Glutamatergic neuron (in vitro differentiated cells): ENCODE data around the gene HOMER3. TPM values are rescaled to one million over a fixed set of nuclear protein-coding genes. Genes with fewer than 3 reads are reported as not detected.

ENCODE experiments used
- DNase-seq: peaks from one replicate; pipeline ENCODE4 v3.0.0; 2022
- H3K27ac Mint-ChIP-seq: one replicate; pipeline ENCODE4 v1.8.0; 2020; ENCODE audit warnings: mild to moderate bottlenecking, mixed read lengths, inconsistent platforms; ENCODE audit not compliant: unreplicated experiment
- H3K27me3 Mint-ChIP-seq: one replicate; pipeline ENCODE4 v1.8.0; 2020; ENCODE audit warnings: mild to moderate bottlenecking, moderate library complexity, mixed read lengths, inconsistent platforms; ENCODE audit not compliant: unreplicated experiment
- H3K36me3 Mint-ChIP-seq: one replicate; pipeline ENCODE4 v1.8.0; 2020; ENCODE audit warnings: mild to moderate bottlenecking, mixed read lengths, inconsistent platforms; ENCODE audit not compliant: unreplicated experiment
- H3K4me1 Mint-ChIP-seq: one replicate; pipeline ENCODE4 v1.8.0; 2020; ENCODE audit warnings: mild to moderate bottlenecking, low read depth, mixed read lengths, inconsistent platforms; ENCODE audit not compliant: unreplicated experiment
- H3K4me3 Mint-ChIP-seq: one replicate; pipeline ENCODE4 v1.8.0; 2020; ENCODE audit warnings: mild to moderate bottlenecking, mixed read lengths, inconsistent platforms; ENCODE audit not compliant: unreplicated experiment
- H3K9me3 Mint-ChIP-seq: one replicate; pipeline ENCODE4 v1.8.0; 2020; ENCODE audit warnings: mild to moderate bottlenecking, moderate library complexity, mixed read lengths, inconsistent platforms; ENCODE audit not compliant: unreplicated experiment
- total RNA-seq: library from RNA; stranded (reverse); fragmentation: NEBNext Ultra II Directional; extraction: Animal tissue kit (Norgen Biotek cat#: 25700); gene quantifications from one replicate; pipeline ENCODE4 v1.2.1, GENCODE V29; 2021; ENCODE audit not compliant: unreplicated experiment
- TF ChIP-seq, protein P1 (sequence below): fragments of 200-600 bp; sonication (generic); IDR thresholded peaks from one replicate; pipeline ENCODE4 v1.5.0; 2021; ENCODE audit not compliant: partially characterized antibody, unreplicated experiment

Gene HOMER3
- total RNA-seq, 1 donor from 2014 or later: 217 TPM

DNA sequence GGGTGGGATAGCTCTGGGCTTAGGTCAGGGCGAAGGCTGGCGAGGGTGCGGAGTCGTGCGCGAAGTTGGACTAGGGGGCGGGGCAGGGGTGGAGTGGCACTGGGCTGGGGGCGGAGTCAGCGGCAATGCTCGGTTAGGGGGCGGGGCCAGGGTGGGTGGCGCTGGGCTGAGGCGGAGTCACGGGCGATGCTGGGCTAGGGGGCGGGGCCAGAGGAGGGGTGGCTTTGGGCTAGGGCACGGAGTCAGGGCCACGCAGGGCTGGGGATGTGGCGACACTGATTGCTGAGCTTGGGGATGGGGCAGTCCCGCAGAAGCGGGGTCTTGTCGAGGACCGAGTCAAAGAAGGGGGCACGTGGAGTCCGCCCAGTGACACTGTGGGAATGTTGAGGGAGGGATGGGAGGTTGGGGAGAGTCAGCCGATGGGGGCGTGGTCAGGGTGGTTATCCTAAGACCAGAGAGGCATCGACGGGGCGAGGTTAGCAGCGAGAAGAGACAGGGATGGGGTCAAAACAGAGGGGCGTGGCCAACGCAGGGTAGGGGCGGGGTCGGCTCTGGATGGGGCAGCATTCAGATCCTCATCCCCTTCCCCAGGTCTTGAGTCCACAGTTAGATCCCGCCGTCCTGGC, 8.7 kb downstream of the HOMER3 start:
- peak; percentile 89 for DNase-seq
- Mint-ChIP-seq H3K4me1 (no peaks in the 10 kb centered on the region), H3K4me3 (peak overlapping the region; percentile 25), H3K27ac (no peak overlapping the region), H3K27me3 (peaks cover 12% of the 10 kb centered on the region), H3K36me3 (no peaks in the 10 kb centered on the region), H3K9me3 (peaks cover 7% of the 10 kb centered on the region)
- TF ChIP-seq, protein P1, sequence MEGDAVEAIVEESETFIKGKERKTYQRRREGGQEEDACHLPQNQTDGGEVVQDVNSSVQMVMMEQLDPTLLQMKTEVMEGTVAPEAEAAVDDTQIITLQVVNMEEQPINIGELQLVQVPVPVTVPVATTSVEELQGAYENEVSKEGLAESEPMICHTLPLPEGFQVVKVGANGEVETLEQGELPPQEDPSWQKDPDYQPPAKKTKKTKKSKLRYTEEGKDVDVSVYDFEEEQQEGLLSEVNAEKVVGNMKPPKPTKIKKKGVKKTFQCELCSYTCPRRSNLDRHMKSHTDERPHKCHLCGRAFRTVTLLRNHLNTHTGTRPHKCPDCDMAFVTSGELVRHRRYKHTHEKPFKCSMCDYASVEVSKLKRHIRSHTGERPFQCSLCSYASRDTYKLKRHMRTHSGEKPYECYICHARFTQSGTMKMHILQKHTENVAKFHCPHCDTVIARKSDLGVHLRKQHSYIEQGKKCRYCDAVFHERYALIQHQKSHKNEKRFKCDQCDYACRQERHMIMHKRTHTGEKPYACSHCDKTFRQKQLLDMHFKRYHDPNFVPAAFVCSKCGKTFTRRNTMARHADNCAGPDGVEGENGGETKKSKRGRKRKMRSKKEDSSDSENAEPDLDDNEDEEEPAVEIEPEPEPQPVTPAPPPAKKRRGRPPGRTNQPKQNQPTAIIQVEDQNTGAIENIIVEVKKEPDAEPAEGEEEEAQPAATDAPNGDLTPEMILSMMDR: no peak

DNA sequence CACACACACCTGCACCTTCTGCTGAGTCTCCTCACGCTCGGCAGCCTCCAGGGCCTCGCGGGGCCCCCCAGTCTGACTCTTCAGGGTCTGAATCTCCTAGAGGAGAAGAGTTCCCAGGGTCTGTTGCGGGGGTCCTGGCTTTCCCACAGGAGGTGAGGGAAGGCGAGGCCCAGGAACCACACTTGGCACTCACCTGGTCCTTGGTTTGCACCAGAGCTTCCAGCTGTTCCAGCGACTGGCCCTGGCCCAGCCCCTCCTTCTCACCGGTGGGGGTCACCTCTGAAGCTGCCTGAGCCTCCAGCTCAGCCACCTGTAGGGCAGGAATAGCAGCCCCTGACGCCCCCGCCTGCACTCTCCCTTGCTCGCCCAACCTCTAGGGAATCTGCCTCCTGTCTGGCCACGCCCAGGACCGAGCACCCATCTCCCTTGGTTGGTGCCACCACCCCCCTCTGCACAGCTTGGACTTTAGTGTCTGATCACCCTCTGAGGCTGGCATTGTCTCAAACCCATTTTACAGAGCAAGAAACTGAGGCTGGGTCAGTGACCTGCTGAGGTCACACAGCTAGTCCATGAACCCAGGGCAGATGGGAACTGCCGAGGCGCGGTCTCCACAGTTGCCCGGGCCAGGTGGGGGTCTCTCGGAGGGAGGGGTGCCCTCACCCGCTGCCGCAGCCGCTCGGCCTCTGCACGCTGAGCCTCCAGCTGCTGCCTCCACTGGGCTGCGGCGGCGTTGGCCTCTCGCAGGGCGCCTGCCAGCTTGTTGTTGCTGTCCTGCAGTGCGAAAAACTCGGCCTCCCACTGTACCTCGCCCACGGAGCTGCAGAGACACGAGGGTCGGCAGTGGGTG, 9.5 kb downstream of the HOMER3 start:
- TF ChIP-seq, protein P1: no peak
- Mint-ChIP-seq H3K9me3 (peaks cover 7% of the 10 kb centered on the region), H3K36me3 (no peaks in the 10 kb centered on the region), H3K4me1 (no peaks in the 10 kb centered on the region), H3K27me3 (peaks cover 12% of the 10 kb centered on the region), H3K27ac (no peak overlapping the region), H3K4me3 (no peak overlapping the region)
- no peak for DNase-seq

DNA sequence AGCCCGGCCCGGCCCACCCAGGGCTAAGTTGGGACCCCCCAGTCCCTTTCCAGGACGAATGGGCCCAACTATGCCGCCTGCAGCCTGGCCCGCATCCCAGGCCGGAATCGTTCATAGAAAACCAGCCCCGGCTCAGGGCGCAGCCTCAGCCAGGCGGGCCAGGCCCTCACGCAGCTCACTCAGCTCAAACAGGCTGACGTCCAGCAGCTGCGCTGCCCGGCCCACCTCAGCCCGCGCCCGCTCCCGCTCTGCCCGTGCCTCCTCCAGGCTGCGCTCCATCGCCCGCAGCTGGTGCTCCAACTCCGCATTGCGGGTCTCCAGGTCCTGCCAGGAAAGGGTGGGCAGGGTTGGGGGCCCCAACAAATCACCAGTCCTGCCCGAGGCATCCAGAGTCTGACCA, 11.7 kb downstream of the HOMER3 start:
- no peak for DNase-seq
- H3K4me3 Mint-ChIP-seq: no peak overlapping the region
- H3K27ac Mint-ChIP-seq: peak overlapping the region; percentile 12
- H3K4me1 Mint-ChIP-seq: no peaks in the 10 kb centered on the region
- TF ChIP-seq, protein P1: no peak
- H3K36me3 Mint-ChIP-seq: no peaks in the 10 kb centered on the region
- H3K27me3 Mint-ChIP-seq: peaks cover 13% of the 10 kb centered on the region
- H3K9me3 Mint-ChIP-seq: peaks cover 7% of the 10 kb centered on the region

DNA sequence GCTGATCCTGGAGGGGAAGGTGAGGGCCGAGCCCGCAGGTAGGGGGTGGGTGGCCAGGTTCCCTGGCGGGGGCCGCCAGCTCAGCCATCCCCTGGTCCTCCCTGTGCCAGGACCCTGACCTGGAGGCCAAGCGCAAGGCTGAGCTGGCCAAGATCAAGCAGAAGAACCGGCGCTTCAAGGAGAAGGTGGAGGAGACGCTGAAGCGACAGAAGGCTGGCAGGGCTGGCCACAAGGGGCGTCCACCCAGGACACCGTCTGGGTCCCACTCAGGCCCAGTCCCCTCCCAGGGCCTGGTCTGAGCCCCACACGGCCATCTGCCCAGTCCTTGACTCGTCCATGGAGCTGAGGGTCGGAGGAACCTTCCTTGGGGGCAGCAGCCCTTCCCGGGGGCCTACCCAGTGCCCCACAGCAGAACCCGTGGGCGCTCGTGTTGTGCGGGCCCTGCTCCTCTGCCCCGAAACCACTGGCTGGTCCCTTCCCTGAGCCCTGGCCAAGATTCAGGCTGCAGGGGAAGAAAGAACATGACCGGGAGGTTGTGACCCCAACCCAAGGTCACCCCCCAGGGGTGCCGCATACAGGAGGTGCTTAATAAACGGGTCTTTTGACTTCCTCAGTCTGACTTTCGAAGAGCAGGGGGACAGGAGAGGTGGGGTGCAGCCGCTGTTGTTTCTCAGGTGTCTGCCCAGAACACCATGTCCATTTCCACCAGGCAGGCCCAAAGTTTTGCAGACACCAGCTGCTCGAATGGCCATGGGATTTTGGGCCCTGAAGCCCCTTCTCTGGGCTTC, 12.8 kb downstream of the HOMER3 start:
- H3K4me1 Mint-ChIP-seq: no peaks in the 10 kb centered on the region

More for the DNA sequence above, 12.8 kb downstream of the HOMER3 start:
- no peak overlapping the region for H3K27ac Mint-ChIP-seq
- TF ChIP-seq, protein P1: no peak
- H3K9me3 Mint-ChIP-seq: peaks cover 3% of the 10 kb centered on the region
- H3K4me3 Mint-ChIP-seq: no peak overlapping the region
- no peak for DNase-seq
- H3K27me3 Mint-ChIP-seq: peaks cover 10% of the 10 kb centered on the region
- H3K36me3 Mint-ChIP-seq: no peaks in the 10 kb centered on the region
